Fibroblast of the aortic adventitia (primary cell): Measurements from ENCODE around the gene LRP8. TPM values are rescaled to one million over a fixed set of nuclear protein-coding genes. Genes with fewer than 3 reads are reported as not detected.

Experiments used
- DNase-seq: peaks from one replicate; pipeline ENCODE4 v3.0.0-alpha.2; 2010; ENCODE audit warnings: low read depth
- H3K4me3 ChIP-seq: 2 replicates; pipeline ENCODE4 v1.5.1; 2011; ENCODE audit warnings: low read depth, mild to moderate bottlenecking, control low read depth, low read length, moderate library complexity
- CTCF ChIP-seq: IDR thresholded peaks from 2 replicates; pipeline ENCODE4 v1.5.1; 2011; ENCODE audit warnings: mild to moderate bottlenecking, low read length, control low read depth, inconsistent platforms; ENCODE audit not compliant: insufficient read depth
- total RNA-seq: library from RNA; depleted of rRNA; stranded (reverse); fragments of >200 nt; gene quantifications from 2 replicates; pipeline ENCODE4 v1.2.3, GENCODE V29; 2012; ENCODE audit warnings: low replicate concordance

Gene LRP8
- total RNA-seq, 1 donor: 13.6 TPM

DNA sequence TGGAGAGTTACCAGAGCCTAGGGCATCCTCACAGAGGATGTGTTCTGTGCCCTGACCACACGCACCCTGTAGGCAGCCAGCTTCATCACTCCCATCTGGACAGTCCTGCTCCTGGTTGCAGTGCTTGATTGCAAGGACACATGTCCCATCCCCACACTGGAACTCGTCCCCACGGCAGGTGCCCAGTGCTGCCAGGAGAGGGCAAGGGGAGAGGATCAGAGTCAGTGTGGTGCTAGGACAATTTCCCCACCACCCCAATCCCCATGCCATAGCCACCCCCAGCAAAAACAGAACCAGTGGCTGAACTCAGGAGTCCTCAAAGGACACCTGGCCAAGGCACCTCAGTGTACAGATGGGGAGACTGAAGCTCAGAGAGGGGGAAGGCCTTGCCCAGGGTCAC is 52.3 kb downstream of the LRP8 start:
- H3K4me3 ChIP-seq: no peak overlapping the region
- TF ChIP-seq CTCF: no peak
- DNase-seq: no peak

- no peak overlapping the region for H3K4me3 ChIP-seq
- no peak for TF ChIP-seq CTCF
- DNase-seq: no peak
Observed at GRCh38 chr1:53274541-53275185, 53.2 kb downstream of the LRP8 start.

DNA sequence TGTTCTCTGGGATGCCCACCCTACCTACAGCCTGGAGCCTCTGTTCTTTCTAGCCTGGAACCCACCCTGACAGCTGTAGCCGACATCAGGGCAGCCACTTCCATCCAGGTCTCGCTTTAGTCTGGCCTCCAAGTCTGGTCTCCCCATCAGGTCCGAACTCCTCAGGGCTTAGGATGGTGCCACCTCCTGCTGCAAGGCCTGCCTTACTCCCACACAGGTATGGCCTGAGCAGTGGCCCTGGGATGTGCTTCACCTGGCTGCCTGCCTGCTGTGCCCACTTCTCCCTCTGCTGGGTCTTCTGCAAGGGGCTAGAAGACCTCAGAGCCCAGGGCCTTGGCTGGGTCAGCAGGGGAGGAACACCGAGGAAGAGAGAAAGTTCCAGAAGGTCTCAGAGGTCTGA is 53.8 kb downstream of the LRP8 start:
- no peak for TF ChIP-seq CTCF
- no peak for DNase-seq
- no peak overlapping the region for H3K4me3 ChIP-seq

- no peak for DNase-seq
- no peak overlapping the region for H3K4me3 ChIP-seq
- no peak for TF ChIP-seq CTCF
Observed at GRCh38 chr1:53273526-53273925, 54.3 kb downstream of the LRP8 start.

GRCh38 chr1:53272349-53272748 is 55.5 kb downstream of the LRP8 start:
- no peak for DNase-seq
- TF ChIP-seq CTCF: no peak
- H3K4me3 ChIP-seq: no peak overlapping the region

DNA sequence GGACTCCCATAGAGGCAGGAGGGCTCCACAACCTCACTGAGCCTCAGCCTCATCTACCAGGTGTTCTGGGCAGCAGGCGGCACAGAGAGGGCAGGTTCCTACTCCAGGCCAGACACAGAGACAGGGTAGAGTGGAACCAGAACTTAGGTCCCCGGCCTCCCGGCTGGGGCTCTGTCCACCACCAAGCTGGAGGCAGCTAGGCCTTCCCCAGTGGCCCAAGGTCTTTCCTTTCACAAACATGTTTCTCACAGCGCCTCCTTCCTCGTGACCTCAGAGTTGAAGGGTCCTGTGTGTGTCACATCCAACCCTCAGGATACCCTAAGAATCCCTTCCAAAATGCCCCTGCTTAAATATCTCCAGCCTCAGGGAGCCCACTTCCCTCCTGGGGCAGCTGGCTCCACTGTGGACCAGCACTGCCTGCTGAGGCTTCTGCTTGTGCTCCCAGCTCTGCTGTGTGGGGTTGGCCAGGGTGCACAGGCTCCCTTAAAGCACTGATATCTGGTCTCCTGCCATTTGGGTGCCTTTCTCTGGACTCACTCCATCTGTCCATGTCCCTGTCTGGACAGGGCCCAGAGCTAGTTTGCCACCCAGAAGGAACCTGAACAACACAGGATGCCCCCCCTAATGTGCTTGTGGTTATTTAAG is 56.3 kb downstream of the LRP8 start:
- DNase-seq: no peak
- no peak for TF ChIP-seq CTCF

More for the DNA sequence above, 56.3 kb downstream of the LRP8 start:
- no peak overlapping the region for H3K4me3 ChIP-seq
